ENCODE results near the gene RAPGEF1.

- TF ChIP-seq EZH2 (IDR thresholded peaks at IDR 0.05), result no peak
- TF ChIP-seq POLR2AphosphoS5 (IDR thresholded peaks at IDR 0.05; ENCODE audit: borderline replicate concordance, low read depth, low read length), result no peak
- no peak for TF ChIP-seq FOXP2 (optimal IDR thresholded peaks at IDR 0.05; ENCODE audit: control extremely low read depth, extremely low read length, insufficient read depth)
Observed at GRCh38 chr9:131787838-131788237, 48.0 kb upstream of the RAPGEF1 start.

Data from SK-N-MC (cell line).